Spleen (tissue), 7 donors: Measurements from ENCODE around the gene MKNK1.

Source experiments
- POLR2A ChIP-seq, 3 donors: fragments of 450-650 bp; IDR thresholded peaks; one replicate each; pipeline ENCODE4 v1.5.1; 2017; ENCODE audit warnings: antibody characterized with exemption in 3 of 3, mild to moderate bottlenecking in 1 of 3
- TF ChIP-seq, protein P1 (sequence below), 11 experiments: fragments of 200-600 bp in 7 of 11; fragments of 450-650 bp in 4 of 11; sonication (generic) in 4 of 11; IDR thresholded peaks in 8 of 11; conservative IDR thresholded peaks in 3 of 11; 1 replicate in 7 of 11; 2 replicates in 4 of 11; pipeline versions ENCODE4 v1.4.0 to v1.8.0; 2016 to 2021; ENCODE audit warnings: antibody characterized with exemption in 11 of 11, inconsistent platforms in 4 of 11, mild to moderate bottlenecking in 1 of 11
- donor health status: DM: no; HTN: no; CAD: no; lungs with moderate emphysema.
- donor health status: DM: no; HTN: no; CAD: no.
- donor health status: DM: no; HTN: no; CAD: no.

DNA sequence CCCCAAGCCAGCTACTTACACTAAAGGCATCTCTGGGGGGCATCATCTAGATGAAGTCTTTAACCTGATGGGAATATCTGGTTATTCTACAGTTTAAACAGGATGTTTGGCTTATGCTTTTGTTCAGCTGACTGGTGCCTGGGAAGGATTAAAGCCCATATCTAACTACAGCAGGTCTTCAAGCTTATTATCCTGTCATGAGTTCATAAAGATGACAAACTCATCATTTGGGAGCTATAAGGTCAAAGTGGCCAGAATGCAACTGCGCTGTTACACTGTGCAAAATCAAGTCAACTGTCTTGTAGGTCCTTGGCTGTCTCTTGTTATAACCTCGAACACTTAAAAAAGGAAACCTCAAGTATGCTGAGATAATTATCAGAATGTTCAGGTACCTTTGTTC lies 31.1 kb upstream of the MKNK1 start:
- TF ChIP-seq, protein P1, sequence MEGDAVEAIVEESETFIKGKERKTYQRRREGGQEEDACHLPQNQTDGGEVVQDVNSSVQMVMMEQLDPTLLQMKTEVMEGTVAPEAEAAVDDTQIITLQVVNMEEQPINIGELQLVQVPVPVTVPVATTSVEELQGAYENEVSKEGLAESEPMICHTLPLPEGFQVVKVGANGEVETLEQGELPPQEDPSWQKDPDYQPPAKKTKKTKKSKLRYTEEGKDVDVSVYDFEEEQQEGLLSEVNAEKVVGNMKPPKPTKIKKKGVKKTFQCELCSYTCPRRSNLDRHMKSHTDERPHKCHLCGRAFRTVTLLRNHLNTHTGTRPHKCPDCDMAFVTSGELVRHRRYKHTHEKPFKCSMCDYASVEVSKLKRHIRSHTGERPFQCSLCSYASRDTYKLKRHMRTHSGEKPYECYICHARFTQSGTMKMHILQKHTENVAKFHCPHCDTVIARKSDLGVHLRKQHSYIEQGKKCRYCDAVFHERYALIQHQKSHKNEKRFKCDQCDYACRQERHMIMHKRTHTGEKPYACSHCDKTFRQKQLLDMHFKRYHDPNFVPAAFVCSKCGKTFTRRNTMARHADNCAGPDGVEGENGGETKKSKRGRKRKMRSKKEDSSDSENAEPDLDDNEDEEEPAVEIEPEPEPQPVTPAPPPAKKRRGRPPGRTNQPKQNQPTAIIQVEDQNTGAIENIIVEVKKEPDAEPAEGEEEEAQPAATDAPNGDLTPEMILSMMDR (IDR thresholded peaks at IDR 0.05 in 8 of 11, conservative IDR thresholded peaks at IDR 0.05 in 3 of 11): no peak
- no peak for TF ChIP-seq POLR2A (IDR thresholded peaks at IDR 0.05)
